CD4-positive, alpha-beta T cell (primary cell): Measurements from ENCODE around the gene PAGR1. TPM values are rescaled to one million over a fixed set of nuclear protein-coding genes. Genes with fewer than 3 reads are reported as not detected.
A peak's percentile ranks its signal among the peaks of the same experiment; 100 is the strongest.

Experiments used
- ATAC-seq: fragments of 200-7000 bp; cut with Tn5 transposase; one replicate; pipeline ENCODE4 v1.10.0; 2022; ENCODE audit warnings: mild to moderate bottlenecking; ENCODE audit not compliant: poor library complexity
- CTCF ChIA-PET: fragments of 350-600 bp; sonication (Branson Sonifier 250); formaldehyde crosslinking; loops from one replicate; lab custom pipeline; 2021; ENCODE audit warnings: antibody characterized with exemption, inconsistent platforms; lab: Charles Lee
- POLR2A ChIA-PET: fragments of 350-600 bp; sonication (Branson Sonifier 250); formaldehyde crosslinking; loops from one replicate; lab custom pipeline; 2021; ENCODE audit warnings: antibody characterized with exemption, inconsistent platforms; lab: Charles Lee
- DNase-seq, 14 experiments: peaks; one replicate each; pipeline ENCODE4 v3.0.0-alpha.2; 2013 to 2020; ENCODE audit warnings: mixed read lengths in 2 of 14
- H3K27ac ChIP-seq, 2 donors: one replicate each; pipeline versions ENCODE4 v1.5.1 to v1.7.0; 2013; ENCODE audit warnings: low read length in 2 of 2, low read depth in 1 of 2, mild to moderate bottlenecking in 1 of 2
- H3K27me3 ChIP-seq, 2 experiments: 1 replicate in 1 of 2; 2 replicates in 1 of 2; pipeline versions ENCODE4 v1.6.1 to v1.7.0; 2013; ENCODE audit warnings: low read length in 2 of 2, control low read depth in 1 of 2, mild to moderate bottlenecking in 1 of 2, moderate library complexity in 1 of 2; ENCODE audit not compliant: insufficient read depth in 2 of 2, control insufficient read depth in 1 of 2
- H3K36me3 ChIP-seq: one replicate; pipeline ENCODE4 v1.6.1; 2013; ENCODE audit warnings: low read length, control low read depth; ENCODE audit not compliant: insufficient read depth
- H3K4me1 ChIP-seq: one replicate; pipeline ENCODE4 v1.6.1; 2013; ENCODE audit warnings: low read length, control low read depth; ENCODE audit not compliant: insufficient read depth
- H3K4me3 ChIP-seq: one replicate; pipeline ENCODE4 v1.5.1; 2013; ENCODE audit warnings: mild to moderate bottlenecking, low read length, moderate library complexity
- H3K9me3 ChIP-seq, 2 experiments: 1 replicate in 1 of 2; 2 replicates in 1 of 2; pipeline versions ENCODE4 v1.6.1 to v1.7.0; 2013; ENCODE audit warnings: low read length in 2 of 2, mild to moderate bottlenecking in 2 of 2, control low read depth in 1 of 2, moderate library complexity in 1 of 2; ENCODE audit not compliant: control insufficient read depth in 1 of 2, insufficient read depth in 1 of 2
- H3K27ac Mint-ChIP-seq: one replicate; pipeline ENCODE4 v1.8.0; 2020; ENCODE audit warnings: mixed read lengths
- H3K27me3 Mint-ChIP-seq: one replicate; pipeline ENCODE4 v1.8.0; 2021; ENCODE audit warnings: mixed read lengths
- H3K36me3 Mint-ChIP-seq: one replicate; pipeline ENCODE4 v1.8.0; 2021; ENCODE audit warnings: low read depth, mixed read lengths
- H3K4me1 Mint-ChIP-seq: one replicate; pipeline ENCODE4 v1.8.0; 2021; ENCODE audit warnings: low read depth, mixed read lengths
- H3K4me3 Mint-ChIP-seq: one replicate; pipeline ENCODE4 v1.8.0; 2020; ENCODE audit warnings: mild to moderate bottlenecking, mixed read lengths
- H3K9me3 Mint-ChIP-seq: one replicate; pipeline ENCODE4 v1.8.0; 2020; ENCODE audit warnings: mixed read lengths
- CTCF ChIP-seq: fragments of 200-600 bp; IDR thresholded peaks from one replicate; pipeline ENCODE4 v1.8.0; 2022; ENCODE audit warnings: antibody characterized with exemption, mild to moderate bottlenecking
- intact Hi-C, 2 experiments: fragments of 100-400 bp; cut with DNase I in 1 of 2; cut with micrococcal nuclease in 1 of 2; formaldehyde crosslinking; loops; one replicate each; pipeline versions ENCODE4 v1.15.1 to v1.9.0; 2023 to 2025; cut with DNase I, micrococcal nuclease
- total RNA-seq, 174 experiments: library from RNA in 2 of 174; stranded (reverse) in 2 of 174; gene quantifications; one replicate each; pipeline ENCODE4 v1.2.3 and lab custom pipeline; 2021 to 2026

PAGR1 gene
- total RNA-seq, 2 experiments from 2014 or later: 20.3 TPM

DNA sequence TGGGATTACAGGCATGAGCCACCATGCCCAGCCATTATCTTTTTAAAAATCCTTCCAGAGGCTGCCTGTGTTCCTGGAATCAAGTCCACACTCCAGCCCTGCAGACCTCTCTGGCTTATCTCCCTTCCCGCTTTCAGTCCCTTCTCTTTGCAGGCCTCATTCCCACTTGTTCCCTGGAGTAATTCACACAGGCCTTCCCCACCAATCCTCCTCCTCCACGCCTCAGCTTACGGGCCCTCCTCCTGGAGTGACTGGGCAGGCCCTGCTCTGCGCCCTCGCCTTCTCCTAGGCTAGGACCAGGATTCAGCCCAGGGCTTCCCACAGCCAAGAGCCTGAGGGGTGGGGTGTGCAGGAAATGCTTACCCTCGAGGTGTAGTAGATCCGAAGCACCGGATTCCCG is 44.3 kb downstream of the PAGR1 start:
- Mint-ChIP-seq H3K4me3 (peak overlapping the region; percentile 95), H3K36me3 (peaks cover 50% of the 10 kb centered on the region), H3K27ac (peak overlapping the region; percentile 40), H3K27me3 (no peaks in the 10 kb centered on the region), H3K9me3 (no peaks in the 10 kb centered on the region), H3K4me1 (peaks cover 22% of the 10 kb centered on the region)
- no peak for DNase-seq
- intact Hi-C loops: loop anchor here in 1 of 2 experiments (5.0 kb wide), 2 partner anchors 33 to 137 kb away; partner anchors contain the start of genes HIRIP3 and INO80E
- Histone ChIP-seq H3K4me3 (no peak overlapping the region), H3K27ac (no peak overlapping the region), H3K27me3 (no peaks in the 10 kb centered on the region), H3K36me3 (peaks cover 34% of the 10 kb centered on the region), H3K4me1 (peaks cover 30% of the 10 kb centered on the region), H3K9me3 (peaks cover 0 to 5% of the 10 kb centered on the region in 2 experiments)
- CTCF ChIA-PET: interaction anchor here (1.0 kb wide), 1 partner anchor 54 kb away, joined by 3 read pairs; the partner anchor contains the start of gene MAZ
- POLR2A ChIA-PET: no interaction called here
- no peak for TF ChIP-seq CTCF
- no peak for ATAC-seq

- Mint-ChIP-seq H3K27me3 (no peaks in the 10 kb centered on the region), H3K36me3 (peaks cover 46% of the 10 kb centered on the region), H3K4me1 (peaks cover 22% of the 10 kb centered on the region), H3K9me3 (no peaks in the 10 kb centered on the region), H3K27ac (peak overlapping the region; percentile 95), H3K4me3 (peak overlapping the region; percentile 95)
- H3K4me1 ChIP-seq: peaks cover 30% of the 10 kb centered on the region
- H3K27ac ChIP-seq: peak overlapping the region in 1 of 2 donors; percentile 87
- intact Hi-C loops: loop anchor here (2.0 to 5.0 kb wide), 3 partner anchors 35 to 135 kb away; partner anchors contain the start of genes HIRIP3 (in 1 of the 2) and INO80E (in 1 of the 2)
- ATAC-seq: no peak
- ChIA-PET CTCF (interaction anchor here (1.0 to 2.3 kb wide), 7 partner anchors 14 to 162 kb away, joined by 3 to 11 read pairs (median 3); partner anchors contain the start of gene PAGR1), POLR2A (interaction anchor here (1.0 to 2.5 kb wide), 10 partner anchors 14 to 110 kb away, joined by 3 to 16 read pairs (median 7); partner anchors contain the start of genes KCTD13, KIF22, MAZ and MVP)
- H3K4me3 ChIP-seq: peak overlapping the region; percentile 76
- H3K27me3 ChIP-seq: no peaks in the 10 kb centered on the region
- peaks cover 34% of the 10 kb centered on the region for H3K36me3 ChIP-seq
- DNase-seq: no peak
- TF ChIP-seq CTCF: no peak
- H3K9me3 ChIP-seq: peaks cover 0 to 5% of the 10 kb centered on the region in 2 experiments
These were observed 46.5 kb downstream of the PAGR1 start for GRCh38 chr16:29862383-29862883.

GRCh38 chr16:29862884-29863668 is 47.1 kb downstream of the PAGR1 start, which contains the start of gene CDIPT:
Gene CDIPT, minus strand, starts transcription at chr16:29863226. Its CDS starts 369 bp downstream, at chr16:29862857.
- peaks cover 30% of the 10 kb centered on the region for H3K4me1 ChIP-seq
- peak within 1 kb of the TSS; percentile 76 for H3K4me3 ChIP-seq
- Mint-ChIP-seq H3K9me3 (no peaks in the 10 kb centered on the region), H3K36me3 (peaks cover 45% of the 10 kb centered on the region), H3K27ac (peak within 1 kb of the TSS; percentile 95), H3K27me3 (no peaks in the 10 kb centered on the region), H3K4me3 (peak within 1 kb of the TSS; percentile 95), H3K4me1 (peaks cover 22% of the 10 kb centered on the region)
- peak within 1 kb of the TSS; percentile 87 to 97 for H3K27ac ChIP-seq
- H3K27me3 ChIP-seq: no peaks in the 10 kb centered on the region
- CTCF ChIA-PET: interaction anchor here (0.6 to 2.3 kb wide), 10 partner anchors 14 to 162 kb away, joined by 3 to 11 read pairs (median 4); partner anchors contain the start of genes KIF22 and PAGR1
- peaks cover 34% of the 10 kb centered on the region for H3K36me3 ChIP-seq
- peak; percentile 96 for ATAC-seq
- peak; percentile 85 to 98 (median 90) for DNase-seq
- peak; percentile 70 for TF ChIP-seq CTCF
- POLR2A ChIA-PET: interaction anchor here (0.8 to 2.5 kb wide), 15 partner anchors 14 to 161 kb away, joined by 3 to 16 read pairs (median 6); partner anchors contain the start of genes ASPHD1, KCTD13, KIF22 and MAZ
- intact Hi-C loops: loop anchor here (1.0 to 5.0 kb wide), 8 partner anchors 36 to 795 kb away; partner anchors contain the start of genes INO80E (in 2 of the 2), FBRS (in 1 of the 2), HIRIP3 (in 1 of the 2) and PAGR1 (in 1 of the 2)
- H3K9me3 ChIP-seq: peaks cover 0 to 5% of the 10 kb centered on the region in 2 experiments
